K562 (cell line): ENCODE results near the gene TP53TG5.

Source experiments
- EHMT2 ChIP-seq: fragments of 450-650 bp; IDR thresholded peaks from 2 replicates; pipeline ENCODE4 v1.6.1; 2018; ENCODE audit warnings: antibody characterized with exemption
- MTA1 ChIP-seq: fragments of 450-650 bp; IDR thresholded peaks from 2 replicates; pipeline ENCODE4 v1.6.1; 2017; ENCODE audit warnings: borderline replicate concordance
- POLR2A ChIP-seq: fragments of 450-650 bp; conservative IDR thresholded peaks from 2 replicates; pipeline ENCODE4 v1.6.1; 2016

DNA sequence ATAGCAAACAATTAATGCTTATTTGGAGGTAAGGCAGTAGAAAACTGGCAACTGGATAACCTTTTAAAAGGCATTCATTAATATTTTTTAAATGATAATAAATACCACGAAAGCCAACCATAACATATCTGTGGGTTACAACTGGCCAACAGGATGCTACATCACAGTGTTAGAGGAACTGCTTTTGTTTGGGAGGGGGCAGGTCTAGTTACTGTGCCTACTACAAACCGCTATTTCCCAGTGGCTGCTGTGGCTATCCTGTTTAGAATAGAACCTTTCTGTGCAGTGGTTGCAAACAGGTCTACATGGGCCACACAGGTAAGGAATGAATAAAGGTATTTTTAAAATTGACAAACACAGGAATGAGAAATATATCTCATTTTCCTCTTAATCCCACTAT, 38.8 kb upstream of the TP53TG5 start:
- TF ChIP-seq MTA1 (no peak), POLR2A (no peak), EHMT2 (no peak)
